GM18520 (cell line): Measurements from ENCODE around the gene ANKIB1.
"Not testable (repeated sequence)": the region's sequence is repeated elsewhere in the genome, so short reads cannot be mapped to it uniquely, and the experiment has no call there.

Source experiments
- ATAC-seq: cut with Tn5 transposase; IDR thresholded peaks from one replicate; pipeline ENCODE4 v1.9.1; 2021; ENCODE audit not compliant: unreplicated experiment

Gene ANKIB1

GRCh38 chr7:92402920-92403759, 157.4 kb downstream of the ANKIB1 start:
- ATAC-seq: no peak

GRCh38 chr7:92403760-92404074, 157.9 kb downstream of the ANKIB1 start:
- no peak for ATAC-seq

- no peak for ATAC-seq
Measured at GRCh38 chr7:92404170-92404614, 158.4 kb downstream of the ANKIB1 start.

- no peak for ATAC-seq
Measured at GRCh38 chr7:92409357-92409756, 163.6 kb downstream of the ANKIB1 start.

- not testable (repeated sequence) for ATAC-seq
Measured at GRCh38 chr7:92410162-92410561, 164.4 kb downstream of the ANKIB1 start.

GRCh38 chr7:92412745-92413144, 167.0 kb downstream of the ANKIB1 start:
- ATAC-seq: no peak

GRCh38 chr7:92413550-92413949, 167.8 kb downstream of the ANKIB1 start:
- no peak for ATAC-seq

- no peak for ATAC-seq
Measured at GRCh38 chr7:92415225-92415624, 169.5 kb downstream of the ANKIB1 start.

GRCh38 chr7:92417913-92418312, 172.1 kb downstream of the ANKIB1 start:
- ATAC-seq: no peak

GRCh38 chr7:92421676-92422435, 176.1 kb downstream of the ANKIB1 start:
- ATAC-seq: no peak

GRCh38 chr7:92422926-92423325, 177.2 kb downstream of the ANKIB1 start:
- ATAC-seq: no peak

- ATAC-seq: no peak
Measured at GRCh38 chr7:92423710-92424131, 177.9 kb downstream of the ANKIB1 start.

- no peak for ATAC-seq
Measured at GRCh38 chr7:92425311-92425947, 179.7 kb downstream of the ANKIB1 start.

- no peak for ATAC-seq
Measured at GRCh38 chr7:92427193-92427592, 181.4 kb downstream of the ANKIB1 start.

- ATAC-seq: no peak
Measured at GRCh38 chr7:92432299-92432946, 186.6 kb downstream of the ANKIB1 start.

GRCh38 chr7:92433019-92433418, 187.2 kb downstream of the ANKIB1 start:
- ATAC-seq: no peak

- ATAC-seq: no peak
Measured at GRCh38 chr7:92435542-92435941, 189.8 kb downstream of the ANKIB1 start.

GRCh38 chr7:92436612-92437445, 191.1 kb downstream of the ANKIB1 start:
- no peak for ATAC-seq

GRCh38 chr7:92437956-92438491, 192.2 kb downstream of the ANKIB1 start:
- no peak for ATAC-seq

GRCh38 chr7:92442720-92443119, 196.9 kb downstream of the ANKIB1 start:
- not testable (repeated sequence) for ATAC-seq
